Activated naive CD4-positive, alpha-beta T cell treated with anti-CD3 and anti-CD28 coated beads, Interleukin-2, amount 50 U/mL, for 16 hours (primary cell): ENCODE results near the gene WWC2.
"Not testable (repeated sequence)": the region's sequence is repeated elsewhere in the genome, so short reads cannot be mapped to it uniquely, and the experiment has no call there.

Source experiments
- DNase-seq: peaks from one replicate; pipeline ENCODE4 v3.0.0-alpha.2; 2020

The WWC2 gene

GRCh38 chr4:183304538-183304937, 205.5 kb downstream of the WWC2 start:
- no peak for DNase-seq

GRCh38 chr4:183306811-183307210, 207.8 kb downstream of the WWC2 start:
- DNase-seq: no peak

GRCh38 chr4:183312841-183313240, 213.8 kb downstream of the WWC2 start:
- DNase-seq: no peak

GRCh38 chr4:183314336-183314735, 215.3 kb downstream of the WWC2 start:
- no peak for DNase-seq

- no peak for DNase-seq
Observed at GRCh38 chr4:183314806-183315205, 215.7 kb downstream of the WWC2 start.

- DNase-seq: no peak
Observed at GRCh38 chr4:183318656-183319055, 219.6 kb downstream of the WWC2 start.

- no peak for DNase-seq
Observed at GRCh38 chr4:183320211-183321059, 221.4 kb downstream of the WWC2 start, which contains the start of gene CLDN22. TSS of gene CLDN22 (minus strand) at chr4:183320276. CDS start at chr4:183320218, 58 bp downstream.

- DNase-seq: no peak
Observed at GRCh38 chr4:183321079-183321478, 222.0 kb downstream of the WWC2 start.

GRCh38 chr4:183321516-183321915, 222.5 kb downstream of the WWC2 start:
- DNase-seq: no peak

- DNase-seq: no peak
Observed at GRCh38 chr4:183322326-183322725, 223.3 kb downstream of the WWC2 start, which contains the start of gene CLDN24. TSS of gene CLDN24 (minus strand) at chr4:183322426. CDS start at chr4:183322426, 0 bp downstream.

- DNase-seq: no peak
Observed at GRCh38 chr4:183323295-183323694, 224.2 kb downstream of the WWC2 start.

- DNase-seq: not testable (repeated sequence)
Observed at GRCh38 chr4:183324056-183324455, 225.0 kb downstream of the WWC2 start.

- DNase-seq: no peak
Observed at GRCh38 chr4:183324619-183325018, 225.6 kb downstream of the WWC2 start.

- not testable (repeated sequence) for DNase-seq
Observed at GRCh38 chr4:183326387-183326786, 227.3 kb downstream of the WWC2 start.

- DNase-seq: no peak
Observed at GRCh38 chr4:183326853-183327252, 227.8 kb downstream of the WWC2 start.

- DNase-seq: no peak
Observed at GRCh38 chr4:183327827-183328226, 228.8 kb downstream of the WWC2 start.

- DNase-seq: no peak
Observed at GRCh38 chr4:183328832-183329231, 229.8 kb downstream of the WWC2 start.

- DNase-seq: no peak
Observed at GRCh38 chr4:183329244-183329643, 230.2 kb downstream of the WWC2 start.

GRCh38 chr4:183329954-183330742, 231.1 kb downstream of the WWC2 start:
- no peak for DNase-seq

GRCh38 chr4:183330841-183331240, 231.8 kb downstream of the WWC2 start:
- DNase-seq: no peak

GRCh38 chr4:183332447-183332846, 233.4 kb downstream of the WWC2 start:
- DNase-seq: no peak

- no peak for DNase-seq
Observed at GRCh38 chr4:183333202-183333601, 234.1 kb downstream of the WWC2 start.

GRCh38 chr4:183333983-183334382, 234.9 kb downstream of the WWC2 start:
- no peak for DNase-seq
